Activated effector memory CD4-positive, alpha-beta T cell treated with anti-CD3 and anti-CD28 coated beads, Interleukin-2, amount 50 U/mL, for 16 hours (primary cell): Measurements from ENCODE around the gene FSTL4.

ENCODE experiments used
- DNase-seq: peaks from one replicate; pipeline ENCODE4 v3.0.0-alpha.2; 2020

The FSTL4 gene

GRCh38 chr5:133249593-133249992 is 362.7 kb downstream of the FSTL4 start:
- DNase-seq = no peak

- DNase-seq = no peak
Measured at GRCh38 chr5:133247881-133248624, 364.3 kb downstream of the FSTL4 start.

GRCh38 chr5:133247151-133247709 is 365.1 kb downstream of the FSTL4 start:
- no peak for DNase-seq

- DNase-seq = no peak
Measured at GRCh38 chr5:133246376-133247150, 365.8 kb downstream of the FSTL4 start.

GRCh38 chr5:133246053-133246370 is 366.3 kb downstream of the FSTL4 start:
- DNase-seq = no peak

- peak; percentile 65 for DNase-seq
Measured at GRCh38 chr5:133245191-133246052, 366.9 kb downstream of the FSTL4 start.

GRCh38 chr5:133244242-133244641 is 368.1 kb downstream of the FSTL4 start:
- DNase-seq = no peak

- DNase-seq = no peak
Measured at GRCh38 chr5:133243196-133243595, 369.1 kb downstream of the FSTL4 start.

GRCh38 chr5:133242221-133242835 is 370.0 kb downstream of the FSTL4 start:
- no peak for DNase-seq

GRCh38 chr5:133241179-133242092 is 370.9 kb downstream of the FSTL4 start:
- DNase-seq = no peak

- peak; percentile 71 for DNase-seq
Measured at GRCh38 chr5:133240425-133241091, 371.8 kb downstream of the FSTL4 start.

GRCh38 chr5:133238426-133239205 is 373.7 kb downstream of the FSTL4 start:
- peak; percentile 61 for DNase-seq

- peak; percentile 41 for DNase-seq
Measured at GRCh38 chr5:133236976-133237375, 375.4 kb downstream of the FSTL4 start.

- DNase-seq = no peak
Measured at GRCh38 chr5:133236541-133236951, 375.8 kb downstream of the FSTL4 start.

- no peak for DNase-seq
Measured at GRCh38 chr5:133235696-133236426, 376.5 kb downstream of the FSTL4 start.

- DNase-seq = no peak
Measured at GRCh38 chr5:133234911-133235310, 377.4 kb downstream of the FSTL4 start.

- DNase-seq = no peak
Measured at GRCh38 chr5:133234273-133234672, 378.1 kb downstream of the FSTL4 start.

GRCh38 chr5:133233616-133234015 is 378.7 kb downstream of the FSTL4 start:
- no peak for DNase-seq

- DNase-seq = no peak
Measured at GRCh38 chr5:133232911-133233310, 379.4 kb downstream of the FSTL4 start.
